Neural cell (in vitro differentiated cells): ENCODE results near the gene TULP1.

Experiments used
- CTCF ChIP-seq: fragments of 450-650 bp; IDR thresholded peaks from 2 replicates; pipeline ENCODE4 v1.5.1; 2014; ENCODE audit warnings: antibody characterized with exemption, mild to moderate bottlenecking, moderate library complexity; ENCODE audit not compliant: poor library complexity, severe bottlenecking
- EP300 ChIP-seq: fragments of 450-650 bp; conservative IDR thresholded peaks from 2 replicates; pipeline ENCODE4 v1.6.1; 2014; ENCODE audit warnings: antibody characterized with exemption, mild to moderate bottlenecking, moderate library complexity; ENCODE audit not compliant: poor library complexity, severe bottlenecking
- MXI1 ChIP-seq: fragments of 450-650 bp; conservative IDR thresholded peaks from 2 replicates; pipeline ENCODE4 v1.6.1; 2014; ENCODE audit warnings: antibody characterized with exemption, mild to moderate bottlenecking; ENCODE audit not compliant: poor library complexity, severe bottlenecking

DNA sequence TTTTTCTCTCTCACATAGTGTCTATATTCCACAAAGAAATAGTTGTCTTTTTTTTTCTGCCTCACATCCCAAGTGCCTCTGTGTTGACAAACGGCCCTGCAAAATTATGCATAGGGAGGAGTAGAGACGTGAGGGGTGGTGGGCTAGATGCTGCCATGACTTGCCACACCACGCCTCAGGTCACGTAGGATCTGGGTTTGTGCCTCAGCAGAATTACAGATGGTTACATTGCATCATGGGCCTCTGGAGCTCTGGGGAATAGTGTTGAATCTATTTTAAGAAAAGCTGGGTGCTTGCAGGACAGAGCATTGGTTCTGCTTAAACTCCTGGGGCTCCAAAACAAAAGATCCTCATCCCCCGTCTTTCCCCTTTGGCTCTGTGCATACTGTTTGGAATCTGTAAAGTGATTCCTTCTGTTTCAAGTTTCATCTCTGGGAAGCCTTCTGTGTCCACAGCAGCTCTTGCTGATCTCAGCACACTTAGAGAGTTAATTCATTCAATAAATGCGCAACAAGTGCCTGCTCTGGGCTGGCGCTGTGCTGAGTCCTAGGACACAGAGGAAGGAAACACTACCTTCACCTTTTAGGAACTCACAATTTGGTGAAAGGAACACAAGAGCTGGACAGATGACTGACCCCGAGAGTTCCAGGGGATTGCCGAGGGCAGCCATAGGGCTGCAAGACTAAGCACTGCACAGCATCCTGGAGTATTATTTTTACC, 58.1 kb downstream of the TULP1 start:
- TF ChIP-seq EP300 (no peak), CTCF (no peak), MXI1 (no peak)
